NCI-H187 (cell line): ENCODE data around the gene KCTD6.
A peak's percentile ranks its signal among the peaks of the same experiment; 100 is the strongest.

ENCODE experiments used
- DNase-seq, 2 experiments: peaks; one replicate each; lab custom pipeline; 2025; lab: John Stamatoyannopoulos, UW

The KCTD6 gene

DNA sequence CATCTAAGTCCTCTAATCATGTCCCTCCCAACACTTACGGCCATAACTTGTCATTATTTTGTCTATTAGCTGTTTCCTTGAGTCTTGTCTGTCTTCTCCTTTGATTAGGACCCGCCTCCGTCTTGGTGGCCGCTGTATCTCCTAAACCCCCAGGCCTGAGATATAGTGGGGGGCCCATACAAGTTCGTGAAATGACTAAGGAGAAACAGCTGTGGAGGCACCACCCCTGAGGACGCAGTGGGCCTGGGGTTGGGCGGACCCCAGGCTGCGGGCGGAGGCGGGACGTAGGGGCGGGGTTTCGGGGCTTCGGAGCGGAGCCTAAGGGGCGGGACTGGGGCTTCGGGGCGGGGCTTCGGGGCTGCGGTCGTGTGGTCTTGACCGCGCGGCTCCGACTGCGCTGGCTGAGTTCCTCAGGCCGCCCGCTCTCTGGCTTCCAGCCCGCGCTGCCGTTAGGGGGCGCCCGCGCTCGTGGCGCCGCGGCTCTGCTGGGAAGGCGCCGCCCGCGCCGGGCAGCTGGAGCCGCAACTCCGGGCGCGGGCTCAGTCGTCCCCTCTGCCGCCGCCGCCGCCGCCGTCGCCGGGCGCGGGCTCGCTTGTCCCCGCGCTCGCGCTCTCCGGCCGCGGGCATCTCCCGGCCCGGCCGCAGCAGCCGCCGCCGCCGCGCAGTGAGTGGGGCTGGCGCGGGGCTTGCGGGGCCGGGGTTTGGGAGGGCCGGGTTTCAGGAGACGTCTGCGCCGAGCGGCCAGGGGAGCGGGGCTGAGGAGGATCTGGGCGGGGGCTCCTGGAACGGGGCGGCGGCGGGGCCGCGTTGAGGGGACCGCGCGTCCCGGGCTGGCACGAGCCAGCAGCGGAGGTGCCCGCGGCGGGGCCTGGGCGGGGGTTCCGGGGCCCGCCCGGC lies at the start of gene KCTD6:
KCTD6 (plus strand) TSS at position 591 of the 897 bp plus-strand sequence. CDS start 6,660 bp downstream, outside the sequence.
- peak; percentile 63 to 83 for DNase-seq

DNA sequence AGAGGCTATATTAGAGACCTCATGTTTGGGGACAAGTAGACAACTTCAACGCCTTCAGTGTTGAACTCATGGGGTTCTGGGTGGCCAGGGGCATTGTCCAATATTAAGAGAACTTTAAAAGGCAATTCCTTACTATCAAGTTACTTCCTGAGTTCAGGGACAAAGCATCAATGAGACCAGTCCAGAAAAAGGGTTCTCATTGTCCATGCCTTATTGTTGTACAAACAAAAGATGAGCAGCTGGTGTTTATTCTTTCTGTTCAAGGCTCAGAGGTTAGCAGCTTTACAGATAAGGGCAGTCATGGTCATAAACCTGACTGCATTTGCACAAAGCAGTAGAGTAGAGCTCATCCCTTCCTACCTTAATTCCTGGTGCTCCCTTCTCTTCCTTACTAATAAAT lies 39.7 kb upstream of the KCTD6 start:
- no peak for DNase-seq

GRCh38 chr3:58459160-58459559 lies 32.7 kb upstream of the KCTD6 start:
- DNase-seq: no peak

- no peak for DNase-seq
Measured at GRCh38 chr3:58462829-58463180, 29.1 kb upstream of the KCTD6 start.

DNA sequence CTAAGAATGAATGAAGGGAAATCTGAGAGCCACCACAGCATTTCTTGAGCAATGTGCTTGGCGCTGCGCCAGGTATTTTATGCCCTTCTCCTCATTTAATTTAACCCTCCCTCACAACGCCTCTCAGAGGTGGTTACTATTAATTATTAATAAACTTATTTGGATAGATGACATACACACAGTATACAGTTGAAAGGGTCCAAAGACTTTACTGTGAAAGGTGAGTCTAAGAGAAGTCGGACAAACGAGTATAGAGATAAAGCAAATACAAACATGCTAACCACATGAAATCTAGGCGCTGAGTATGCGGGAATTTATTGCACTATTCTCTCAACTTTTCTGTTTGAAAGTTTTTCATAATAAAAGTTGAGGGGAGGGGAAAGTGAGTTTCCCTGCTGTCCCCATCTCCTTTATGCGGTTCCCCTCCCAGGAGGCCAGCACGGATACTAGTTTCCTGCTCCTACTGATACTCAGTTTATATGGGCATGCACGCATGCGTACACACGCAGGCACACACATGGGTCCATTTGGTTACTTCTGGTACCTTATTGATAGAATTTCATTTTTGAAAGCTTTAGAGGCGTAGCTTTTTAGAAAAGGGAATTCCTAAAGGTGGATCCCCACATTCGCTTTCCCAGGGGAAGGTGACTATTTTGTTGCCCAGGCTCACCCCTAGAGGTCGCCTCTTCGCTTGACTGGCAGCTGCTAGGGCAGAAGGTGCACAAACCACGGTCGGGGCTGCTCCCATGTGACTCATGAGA lies 28.5 kb upstream of the KCTD6 start:
- DNase-seq: peak in 1 of 2 experiments; percentile 3

GRCh38 chr3:58463942-58464271 lies 28.0 kb upstream of the KCTD6 start:
- DNase-seq: no peak

GRCh38 chr3:58464866-58465265 lies 27.0 kb upstream of the KCTD6 start:
- DNase-seq: no peak

DNA sequence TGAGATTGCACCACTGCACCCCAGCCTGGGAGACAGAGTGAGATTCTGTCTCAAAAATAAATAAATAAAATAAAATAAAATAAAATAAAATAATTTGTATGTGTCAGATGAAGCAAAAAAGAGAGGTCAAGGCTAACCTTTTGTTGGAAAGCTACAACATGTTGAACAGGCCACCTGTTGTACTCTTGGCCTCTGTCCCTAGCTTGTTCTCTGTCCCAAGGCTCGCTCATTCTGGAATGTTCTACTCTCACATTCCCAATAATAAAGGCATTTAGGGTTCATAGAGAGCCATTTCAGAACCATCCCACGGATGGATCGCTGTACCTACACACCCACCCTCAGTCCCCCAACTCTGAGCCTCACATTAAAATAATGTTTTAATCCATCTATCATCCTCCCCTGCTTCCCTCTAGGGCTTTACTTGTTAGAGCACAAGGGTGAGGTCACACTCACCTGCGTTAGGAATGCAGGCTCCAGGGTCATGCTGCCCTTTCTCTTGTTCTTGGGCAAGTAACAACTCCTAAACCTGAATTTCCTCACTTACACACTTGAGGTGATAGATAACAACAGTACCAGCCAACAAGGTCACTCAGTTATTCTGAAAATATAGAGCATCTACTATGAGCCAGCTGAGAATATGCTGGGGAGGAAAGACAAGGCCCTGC lies 24.9 kb upstream of the KCTD6 start:
- no peak for DNase-seq

- no peak for DNase-seq
Measured at GRCh38 chr3:58469096-58469495, 22.8 kb upstream of the KCTD6 start.

GRCh38 chr3:58470363-58471024 lies 21.4 kb upstream of the KCTD6 start:
- DNase-seq: no peak

DNA sequence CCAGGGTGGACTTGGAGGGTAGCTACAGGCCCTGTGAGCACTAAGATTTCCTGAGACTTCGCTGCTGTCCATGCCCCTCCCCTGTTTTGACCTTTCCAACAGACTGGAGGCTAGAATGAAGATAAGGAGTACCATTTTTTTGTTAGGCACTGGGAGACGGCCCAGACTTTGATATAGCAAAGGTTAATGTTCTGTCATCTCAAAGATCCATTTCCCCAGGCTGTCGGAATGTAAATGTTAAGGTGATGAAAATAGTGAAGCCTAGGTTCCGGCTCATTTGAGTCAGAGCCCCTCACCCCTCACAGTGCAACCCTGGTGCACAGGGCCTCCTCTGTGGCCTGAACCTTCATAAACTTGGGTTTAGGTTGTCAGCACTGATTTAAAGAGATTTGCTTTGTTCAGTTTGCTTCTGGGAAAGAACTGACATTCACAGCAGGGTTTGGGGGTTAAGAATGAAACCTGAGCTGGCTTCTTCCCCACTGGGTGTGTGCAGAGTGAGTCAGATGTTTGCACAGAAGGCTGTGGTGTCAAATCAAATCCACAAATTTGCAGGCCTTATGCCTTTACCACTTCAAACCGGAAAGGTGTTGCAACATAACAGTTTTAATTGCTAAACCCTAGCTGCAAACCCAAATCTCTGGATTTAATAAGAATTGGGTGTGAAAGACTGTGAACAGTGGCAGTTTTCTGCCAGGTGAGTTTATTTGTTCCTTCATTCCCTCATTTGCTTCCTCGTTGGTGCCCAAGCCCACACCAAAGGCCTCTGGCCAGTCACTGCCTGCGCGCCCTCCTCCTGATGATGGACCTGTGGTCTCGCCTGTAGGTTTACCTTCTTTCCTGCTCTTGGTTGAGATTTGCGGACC lies 20.6 kb upstream of the KCTD6 start:
- peak in 1 of 2 experiments; percentile 3 for DNase-seq

DNA sequence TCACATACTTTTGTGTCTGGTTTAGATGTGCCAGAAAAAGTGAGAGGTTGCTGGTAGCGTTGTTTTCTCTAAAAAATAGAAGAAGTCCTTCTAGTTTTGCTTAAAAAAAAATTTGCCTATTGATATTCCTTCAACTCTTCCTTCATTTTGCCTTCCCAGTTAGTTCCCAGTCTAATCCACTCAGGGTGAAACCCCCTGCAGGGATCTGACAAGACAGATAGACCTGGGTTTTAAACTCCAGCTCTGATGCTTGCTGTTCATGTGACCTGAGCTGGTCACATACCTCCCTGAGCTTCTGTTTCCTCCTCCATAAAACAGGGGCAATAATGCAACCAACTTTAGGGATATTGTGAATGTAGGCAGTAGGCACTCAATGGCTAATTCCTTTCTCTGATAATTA lies 18.6 kb upstream of the KCTD6 start:
- no peak for DNase-seq

- DNase-seq: no peak
Measured at GRCh38 chr3:58474348-58474911, 17.5 kb upstream of the KCTD6 start.

GRCh38 chr3:58474967-58475578 lies 16.8 kb upstream of the KCTD6 start:
- DNase-seq: no peak

- no peak for DNase-seq
Measured at GRCh38 chr3:58478781-58479180, 13.1 kb upstream of the KCTD6 start.

- DNase-seq: no peak
Measured at GRCh38 chr3:58480309-58480708, 11.6 kb upstream of the KCTD6 start.

DNA sequence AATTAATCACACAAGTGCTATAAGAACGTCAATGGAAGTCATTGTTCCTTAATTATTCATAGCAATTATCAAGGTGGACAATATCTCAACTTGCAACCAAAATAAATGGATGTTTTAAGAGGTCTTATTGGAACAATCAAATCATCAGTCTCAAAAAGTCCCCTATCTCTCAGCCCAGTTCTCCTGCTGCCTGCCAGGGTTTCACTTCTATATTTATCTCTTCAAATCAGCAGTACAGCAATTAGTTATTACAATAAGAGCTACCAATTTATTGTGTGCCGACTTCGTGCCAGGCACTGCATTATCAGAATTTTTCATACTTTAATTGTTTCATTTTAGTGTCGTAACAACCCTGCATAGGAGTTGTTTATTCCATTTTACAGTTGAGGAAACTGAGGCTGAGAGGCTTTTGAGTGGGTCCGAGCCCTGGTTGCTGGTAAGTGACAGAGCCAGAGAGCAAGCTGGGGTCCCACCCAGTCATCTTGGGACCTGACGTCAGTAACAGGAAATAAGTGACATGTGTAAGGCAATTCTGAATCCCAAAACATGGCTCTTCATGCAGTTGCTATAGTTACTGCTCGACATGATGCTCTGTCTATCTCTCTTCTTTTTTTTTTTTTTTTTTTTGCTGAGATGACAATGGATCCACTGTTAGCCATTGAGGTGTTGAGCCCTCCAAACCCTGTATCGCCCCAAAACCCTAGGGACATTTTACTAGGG lies 8.8 kb upstream of the KCTD6 start:
- DNase-seq: no peak

- no peak for DNase-seq
Measured at GRCh38 chr3:58484045-58484721, 7.7 kb upstream of the KCTD6 start.

DNA sequence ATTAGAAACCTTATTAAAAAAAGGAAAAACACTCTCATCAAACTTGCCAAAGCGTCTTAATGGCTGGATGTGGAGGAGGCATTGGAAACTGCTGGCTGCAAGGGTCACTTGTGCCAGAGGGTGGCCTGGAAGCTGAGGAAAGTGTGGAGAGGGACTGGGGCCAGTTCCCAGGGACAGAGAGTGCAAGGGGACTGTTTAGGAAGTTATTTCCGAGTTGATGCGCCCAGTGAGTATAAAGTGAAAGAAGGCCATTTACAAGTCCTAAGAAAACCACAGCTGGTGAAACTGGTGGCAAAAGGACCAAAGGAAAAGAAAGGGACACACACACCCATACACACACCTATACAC lies 7.2 kb upstream of the KCTD6 start:
- no peak for DNase-seq
